ENCODE data around the gene B3GNT5. TPM values are rescaled to one million over a fixed set of nuclear protein-coding genes. Genes with fewer than 3 reads are reported as not detected.

Gene B3GNT5
- total RNA-seq, 3 donors from 2014 or later = 33.7 to 80.1 (median 71.2) TPM

DNA sequence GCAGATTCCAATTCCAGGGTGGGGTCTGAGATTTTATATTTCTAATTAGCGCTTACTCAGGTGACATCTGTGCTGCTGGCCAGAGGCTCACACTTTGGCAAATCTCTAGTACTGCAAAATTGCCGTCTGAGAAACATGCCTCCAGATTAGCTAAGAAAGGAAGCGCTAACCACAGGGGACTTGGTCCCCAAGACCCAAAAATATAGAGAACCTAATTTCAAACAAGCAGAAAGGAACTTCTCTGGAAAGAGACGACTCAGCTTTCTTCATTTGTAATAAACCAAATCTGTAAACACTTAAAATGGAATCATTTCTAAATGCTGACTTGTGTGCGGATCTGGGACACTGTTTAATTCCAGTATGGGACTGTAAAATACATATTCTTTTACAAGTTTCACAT lies 55.7 kb downstream of the B3GNT5 start:
- peaks cover 15% of the 10 kb centered on the region for H3K4me1 ChIP-seq (ENCODE audit: low read depth)
- no peak for DNase-seq
- H3K36me3 ChIP-seq (ENCODE audit: low read depth) = no peaks in the 10 kb centered on the region
- no peak for ATAC-seq
- intact Hi-C loops (cut with DNase I, micrococcal nuclease) = no loop called here
- H3K9me3 ChIP-seq = no peaks in the 10 kb centered on the region
- TF ChIP-seq, protein P1, sequence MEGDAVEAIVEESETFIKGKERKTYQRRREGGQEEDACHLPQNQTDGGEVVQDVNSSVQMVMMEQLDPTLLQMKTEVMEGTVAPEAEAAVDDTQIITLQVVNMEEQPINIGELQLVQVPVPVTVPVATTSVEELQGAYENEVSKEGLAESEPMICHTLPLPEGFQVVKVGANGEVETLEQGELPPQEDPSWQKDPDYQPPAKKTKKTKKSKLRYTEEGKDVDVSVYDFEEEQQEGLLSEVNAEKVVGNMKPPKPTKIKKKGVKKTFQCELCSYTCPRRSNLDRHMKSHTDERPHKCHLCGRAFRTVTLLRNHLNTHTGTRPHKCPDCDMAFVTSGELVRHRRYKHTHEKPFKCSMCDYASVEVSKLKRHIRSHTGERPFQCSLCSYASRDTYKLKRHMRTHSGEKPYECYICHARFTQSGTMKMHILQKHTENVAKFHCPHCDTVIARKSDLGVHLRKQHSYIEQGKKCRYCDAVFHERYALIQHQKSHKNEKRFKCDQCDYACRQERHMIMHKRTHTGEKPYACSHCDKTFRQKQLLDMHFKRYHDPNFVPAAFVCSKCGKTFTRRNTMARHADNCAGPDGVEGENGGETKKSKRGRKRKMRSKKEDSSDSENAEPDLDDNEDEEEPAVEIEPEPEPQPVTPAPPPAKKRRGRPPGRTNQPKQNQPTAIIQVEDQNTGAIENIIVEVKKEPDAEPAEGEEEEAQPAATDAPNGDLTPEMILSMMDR (IDR thresholded peaks at IDR 0.05) = no peak
- peak overlapping the region; percentile 6 for H3K4me3 ChIP-seq

DNA sequence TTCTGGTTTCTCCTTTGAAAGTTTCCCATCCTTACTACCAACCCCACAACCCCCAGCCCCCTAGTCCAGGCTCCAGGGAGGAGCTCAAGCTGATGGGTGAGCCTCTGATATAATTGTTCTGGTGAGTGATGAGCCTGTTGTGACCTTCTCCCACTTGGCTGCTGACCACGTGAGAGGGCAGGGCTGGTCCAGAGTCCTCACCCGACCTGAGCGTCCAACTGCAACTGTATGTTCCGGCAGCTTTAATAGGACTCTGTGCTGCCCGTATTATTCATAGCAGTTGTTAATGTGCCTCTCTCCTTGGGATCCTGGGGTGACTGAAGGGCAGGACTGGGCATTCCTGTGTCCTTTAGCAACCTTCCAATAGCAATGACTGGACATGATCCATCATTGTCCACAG lies 56.2 kb downstream of the B3GNT5 start:
- Histone ChIP-seq H3K4me3 (no peak overlapping the region), H3K4me1 (ENCODE audit: low read depth) (peaks cover 15% of the 10 kb centered on the region), H3K36me3 (ENCODE audit: low read depth) (no peaks in the 10 kb centered on the region), H3K9me3 (no peaks in the 10 kb centered on the region)
- ATAC-seq (peak; percentile 78), DNase-seq (peak; percentile 81)
- TF ChIP-seq, protein P1 (IDR thresholded peaks at IDR 0.05) = no peak
- intact Hi-C loops (cut with DNase I, micrococcal nuclease) = no loop called here

DNA sequence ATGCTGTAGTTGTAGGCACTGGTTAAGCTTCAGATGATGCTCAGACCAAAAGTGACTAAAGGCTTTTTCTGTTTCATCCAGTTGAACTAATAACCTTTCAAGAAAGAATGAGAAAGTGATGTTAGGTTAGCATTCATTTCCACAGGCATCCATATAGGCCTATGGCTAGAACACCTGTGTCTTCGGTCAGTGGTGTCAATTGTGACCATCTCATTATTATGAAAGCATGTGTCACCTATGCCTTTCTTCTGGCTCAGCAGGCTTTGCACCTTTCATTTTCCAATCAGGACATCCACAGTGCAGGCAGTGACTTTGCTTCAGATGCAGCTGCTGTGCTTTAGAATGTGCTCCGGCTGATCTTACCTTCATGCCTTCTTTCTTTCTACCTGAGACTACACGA lies 57.9 kb downstream of the B3GNT5 start:
- DNase-seq (no peak), ATAC-seq (no peak)
- intact Hi-C loops (cut with DNase I, micrococcal nuclease) = no loop called here
- H3K4me3 ChIP-seq = no peak overlapping the region
- H3K36me3 ChIP-seq (ENCODE audit: low read depth) = no peaks in the 10 kb centered on the region
- H3K9me3 ChIP-seq = no peaks in the 10 kb centered on the region
- TF ChIP-seq, protein P1 (IDR thresholded peaks at IDR 0.05) = no peak
- H3K4me1 ChIP-seq (ENCODE audit: low read depth) = peaks cover 15% of the 10 kb centered on the region

DNA sequence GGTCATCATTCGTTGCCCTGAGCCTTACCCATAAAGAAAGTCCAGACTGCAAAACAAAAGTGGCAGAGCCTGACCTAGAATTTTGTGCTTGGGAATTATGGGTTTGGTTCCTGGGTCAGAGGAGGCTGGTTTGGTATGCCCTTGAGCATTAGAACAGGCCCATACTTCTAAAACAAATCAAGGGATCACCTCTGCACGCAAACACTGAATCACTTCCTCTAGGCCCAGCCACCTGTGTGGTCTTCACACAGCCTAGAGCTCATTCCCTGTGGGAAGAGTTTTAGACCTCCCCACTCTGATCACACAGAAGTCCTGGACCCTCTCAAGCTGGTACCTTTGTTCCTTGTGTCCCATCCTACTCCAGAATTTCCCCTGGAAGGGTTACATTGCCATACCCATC lies 59.4 kb downstream of the B3GNT5 start:
- TF ChIP-seq, protein P1 (IDR thresholded peaks at IDR 0.05) = no peak
- ATAC-seq = no peak
- intact Hi-C loops (cut with DNase I, micrococcal nuclease) = no loop called here

DNA sequence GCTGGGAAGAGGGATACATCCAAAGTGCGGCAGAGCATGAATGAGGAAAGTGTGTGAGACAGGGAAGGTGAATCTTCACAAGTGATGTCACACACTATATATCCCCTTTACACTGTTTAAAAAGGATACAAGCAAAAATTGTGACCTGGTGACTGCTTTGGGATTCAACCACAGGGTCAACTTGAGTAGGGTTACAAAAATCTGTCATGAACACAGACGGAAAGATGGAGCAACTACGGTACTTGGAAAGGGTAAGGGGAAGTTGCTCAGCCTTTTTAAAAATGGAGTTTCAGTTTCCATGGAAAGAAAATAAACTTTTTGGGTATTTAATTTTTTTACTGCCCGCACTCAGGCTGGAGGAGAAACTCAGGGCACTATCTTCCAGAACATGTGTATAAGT lies 60.3 kb downstream of the B3GNT5 start:
- Histone ChIP-seq H3K9me3 (no peaks in the 10 kb centered on the region), H3K36me3 (ENCODE audit: low read depth) (no peaks in the 10 kb centered on the region), H3K4me1 (ENCODE audit: low read depth) (no peaks in the 10 kb centered on the region), H3K4me3 (no peak overlapping the region)
- ATAC-seq = no peak
- DNase-seq = no peak
- TF ChIP-seq, protein P1 (IDR thresholded peaks at IDR 0.05) = no peak
- intact Hi-C loops (cut with DNase I, micrococcal nuclease) = no loop called here

More for the DNA sequence above, 59.4 kb downstream of the B3GNT5 start:
- no peaks in the 10 kb centered on the region for H3K36me3 ChIP-seq (ENCODE audit: low read depth)
- no peak for DNase-seq
- no peak overlapping the region for H3K4me3 ChIP-seq
- H3K9me3 ChIP-seq = no peaks in the 10 kb centered on the region
- peaks cover 7% of the 10 kb centered on the region for H3K4me1 ChIP-seq (ENCODE audit: low read depth)

DNA sequence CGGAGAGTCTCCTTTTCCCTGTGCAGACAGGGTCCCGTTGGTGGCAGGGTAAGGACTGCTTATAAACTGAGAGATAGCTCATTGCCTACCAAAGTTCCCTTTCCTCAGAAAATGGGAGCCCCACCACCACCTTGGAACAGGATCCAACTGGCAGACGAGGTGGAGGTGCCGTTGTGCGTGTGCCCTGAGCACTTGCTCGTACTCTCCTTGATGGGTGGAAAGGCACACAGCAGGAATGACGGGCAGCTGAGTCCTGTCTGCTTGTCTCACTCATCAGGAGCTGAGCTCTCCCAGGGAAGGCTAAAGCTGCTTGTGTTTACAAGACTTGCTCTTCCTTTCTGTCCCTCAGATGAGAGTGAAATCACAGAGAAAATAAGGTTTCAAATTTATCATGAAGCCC lies 60.7 kb downstream of the B3GNT5 start:
- no peak overlapping the region for H3K4me3 ChIP-seq
- H3K4me1 ChIP-seq (ENCODE audit: low read depth) = no peaks in the 10 kb centered on the region
- no peaks in the 10 kb centered on the region for H3K9me3 ChIP-seq
- intact Hi-C loops (cut with DNase I, micrococcal nuclease) = no loop called here
- DNase-seq (no peak), ATAC-seq (no peak)
- TF ChIP-seq, protein P1 (IDR thresholded peaks at IDR 0.05) = no peak
- H3K36me3 ChIP-seq (ENCODE audit: low read depth) = no peaks in the 10 kb centered on the region

All from mucosa of descending colon (tissue), 3 donors.